Karpas-422 (cell line): ENCODE data around the gene CSF2. TPM values are rescaled to one million over a fixed set of nuclear protein-coding genes. Genes with fewer than 3 reads are reported as not detected.

Source experiments
- DNase-seq: peaks from one replicate; pipeline ENCODE4 v3.0.0-alpha.2; 2015
- H2AFZ ChIP-seq: fragments of 200-600 bp; sonication (generic); 2 replicates; pipeline ENCODE4 v1.6.1; 2014; ENCODE audit warnings: antibody characterized with exemption, low read length, mixed read lengths
- H3K27ac ChIP-seq: fragments of 200-600 bp; sonication (generic); 2 replicates; pipeline ENCODE4 v1.5.1; 2014; ENCODE audit warnings: mild to moderate bottlenecking, low read length, moderate library complexity
- H3K27me3 ChIP-seq: fragments of 200-600 bp; sonication (generic); 2 replicates; pipeline ENCODE4 v1.6.1; 2014; ENCODE audit warnings: low read length, mixed read lengths
- H3K36me3 ChIP-seq: fragments of 200-600 bp; sonication (generic); 2 replicates; pipeline ENCODE4 v1.6.1; 2014; ENCODE audit warnings: low read length, mixed read lengths; ENCODE audit not compliant: insufficient read depth
- H3K4me1 ChIP-seq: fragments of 200-600 bp; sonication (generic); 2 replicates; pipeline ENCODE4 v1.6.1; 2014; ENCODE audit warnings: mild to moderate bottlenecking, low read length, mixed read lengths
- H3K4me2 ChIP-seq: fragments of 200-600 bp; sonication (generic); 2 replicates; pipeline ENCODE4 v1.6.1; 2014; ENCODE audit warnings: low read length, low read depth, mild to moderate bottlenecking; ENCODE audit not compliant: poor library complexity, severe bottlenecking
- H3K4me3 ChIP-seq: fragments of 200-600 bp; sonication (generic); 2 replicates; pipeline ENCODE4 v1.5.1; 2014; ENCODE audit warnings: mild to moderate bottlenecking, antibody characterized with exemption, low read length, mixed read lengths
- H3K79me2 ChIP-seq: fragments of 200-600 bp; sonication (generic); 2 replicates; pipeline ENCODE4 v1.6.1; 2014; ENCODE audit warnings: mild to moderate bottlenecking, low read length, mixed read lengths
- H3K9ac ChIP-seq: fragments of 200-600 bp; sonication (generic); 2 replicates; pipeline ENCODE4 v1.6.0; 2014; ENCODE audit warnings: low read length
- H3K9me2 ChIP-seq: fragments of 200-600 bp; sonication (generic), shearing (Covaris generic); replicated peaks from 2 replicates; pipeline ENCODE4 v1.6.0; 2014; ENCODE audit warnings: mild to moderate bottlenecking, low read length, moderate library complexity; ENCODE audit not compliant: insufficient read depth
- H3K9me3 ChIP-seq: fragments of 300-700, 200-600 bp; sonication (generic); 2 replicates; pipeline ENCODE4 v1.6.1; 2014; ENCODE audit warnings: low read length, mixed read lengths
- H4K20me1 ChIP-seq: fragments of 200-600 bp; sonication (generic); 2 replicates; pipeline ENCODE4 v1.6.1; 2014; ENCODE audit warnings: mild to moderate bottlenecking, antibody characterized with exemption, low read length, low read depth; ENCODE audit not compliant: insufficient read depth
- total RNA-seq: library from RNA; depleted of rRNA; stranded (reverse); fragments of >200 nt; shearing (Covaris generic); gene quantifications from 2 replicates; pipeline ENCODE4 v1.2.3, GENCODE V29; 2014; ENCODE audit warnings: low replicate concordance

Gene CSF2
- total RNA-seq, 1 experiment from 2014 or later, result not detected

DNA sequence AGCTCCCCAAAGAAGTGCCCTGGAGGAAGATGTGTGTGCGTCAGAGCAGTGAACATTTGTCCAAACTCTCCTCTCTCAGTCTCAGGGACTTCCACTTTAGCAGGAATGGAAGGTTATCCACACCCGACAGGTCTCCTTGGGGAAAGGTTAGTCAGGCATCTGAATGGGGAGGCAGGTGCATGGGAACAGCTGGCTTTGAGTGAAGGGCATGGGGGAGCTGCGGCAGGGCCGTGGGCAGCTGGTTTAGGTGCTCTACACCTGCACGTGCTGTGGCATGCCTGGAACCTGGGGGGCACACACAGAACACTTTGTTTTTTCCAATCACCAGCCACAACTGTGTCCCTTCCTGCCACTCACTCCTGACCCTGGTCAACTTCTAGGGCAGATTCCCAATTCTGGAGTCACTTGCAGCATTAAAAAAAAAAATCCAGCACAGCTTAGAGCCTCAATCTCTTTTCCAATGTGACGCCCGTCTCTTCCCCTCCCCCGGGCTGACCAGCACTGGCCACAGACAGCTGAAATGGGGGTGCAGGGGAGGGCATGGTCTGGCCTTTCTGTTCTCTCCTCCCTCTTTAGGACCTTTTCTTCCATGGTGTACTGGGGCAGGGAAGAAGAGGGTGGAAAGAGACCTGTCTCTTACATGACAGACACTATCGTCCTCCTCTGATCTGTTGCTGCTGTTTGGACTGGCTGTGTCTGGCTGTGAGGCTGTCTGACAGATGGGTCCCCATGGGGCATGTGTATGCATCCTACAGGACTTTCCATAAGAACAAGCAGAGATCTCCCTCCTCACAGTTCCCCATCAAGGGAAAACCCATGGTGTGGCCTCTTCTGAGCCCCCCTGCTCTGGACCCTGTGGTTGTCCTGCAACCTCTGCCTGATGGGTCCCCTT is 22.7 kb upstream of the CSF2 start:
- Histone ChIP-seq H4K20me1 (no peaks in the 10 kb centered on the region), H3K9me3 (no peaks in the 10 kb centered on the region), H3K9me2 (no peaks in the 10 kb centered on the region), H3K4me2 (no peak overlapping the region), H3K36me3 (no peaks in the 10 kb centered on the region), H2AFZ (no peak overlapping the region), H3K27me3 (no peaks in the 10 kb centered on the region), H3K27ac (no peak overlapping the region), H3K9ac (no peak overlapping the region), H3K4me1 (no peaks in the 10 kb centered on the region), H3K79me2 (no peaks in the 10 kb centered on the region), H3K4me3 (no peak overlapping the region)
- DNase-seq, result no peak

DNA sequence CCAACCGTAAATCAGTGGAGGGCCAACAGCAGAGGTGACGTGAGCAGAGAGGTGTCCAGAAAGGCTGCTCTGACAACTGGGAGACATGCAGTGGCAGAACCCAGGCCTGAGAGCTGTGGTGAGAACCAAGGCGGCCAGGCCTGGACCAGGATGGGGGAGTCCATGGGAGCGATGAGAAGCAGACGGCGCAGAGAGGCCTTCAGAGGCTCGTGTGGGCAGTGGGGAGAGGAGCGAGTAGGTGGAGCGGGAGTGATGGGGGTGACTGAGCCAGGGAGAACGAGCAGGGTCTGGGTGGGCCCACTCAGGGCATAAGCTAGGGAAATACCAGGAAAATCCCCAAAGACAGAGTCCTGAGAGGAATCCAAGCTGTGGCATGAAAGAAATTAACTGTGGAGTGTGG is 21.1 kb upstream of the CSF2 start:
- no peaks in the 10 kb centered on the region for H4K20me1 ChIP-seq
- no peaks in the 10 kb centered on the region for H3K4me1 ChIP-seq
- H3K9me2 ChIP-seq, result no peaks in the 10 kb centered on the region
- no peak for DNase-seq
- H3K79me2 ChIP-seq, result no peaks in the 10 kb centered on the region
- H3K4me3 ChIP-seq, result no peak overlapping the region
- no peak overlapping the region for H3K4me2 ChIP-seq
- H3K9ac ChIP-seq, result no peak overlapping the region
- H3K27me3 ChIP-seq, result no peaks in the 10 kb centered on the region
- no peak overlapping the region for H3K27ac ChIP-seq
- H3K36me3 ChIP-seq, result no peaks in the 10 kb centered on the region
- no peaks in the 10 kb centered on the region for H3K9me3 ChIP-seq
- no peak overlapping the region for H2AFZ ChIP-seq

DNA sequence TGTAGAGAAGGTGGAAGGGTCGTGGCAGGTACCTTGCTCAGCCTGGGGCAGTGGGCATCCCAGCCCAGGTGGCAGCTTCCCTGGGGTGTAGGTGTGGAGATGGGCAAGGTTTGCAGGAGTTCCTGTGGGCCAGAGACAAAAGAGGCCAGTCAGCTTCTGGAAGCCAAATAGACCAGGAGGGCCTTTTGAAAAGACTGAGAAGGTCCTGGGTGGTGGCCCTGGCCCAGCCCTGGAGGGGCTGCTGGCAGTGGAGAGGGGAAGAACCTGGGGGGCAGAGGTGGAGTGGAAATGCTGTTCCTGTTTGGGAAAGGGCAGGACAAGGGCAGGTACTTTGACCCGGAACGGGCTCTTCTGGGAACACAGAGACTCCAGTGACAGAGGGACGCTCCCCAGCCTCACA is 20.1 kb upstream of the CSF2 start:
- H3K9ac ChIP-seq, result no peak overlapping the region
- H3K9me2 ChIP-seq, result no peaks in the 10 kb centered on the region
- H3K9me3 ChIP-seq, result no peaks in the 10 kb centered on the region
- no peak overlapping the region for H3K4me2 ChIP-seq
- H3K27me3 ChIP-seq, result no peaks in the 10 kb centered on the region
- no peak overlapping the region for H3K4me3 ChIP-seq
- no peak overlapping the region for H2AFZ ChIP-seq
- H3K27ac ChIP-seq, result no peak overlapping the region
- H3K36me3 ChIP-seq, result no peaks in the 10 kb centered on the region
- no peak for DNase-seq
- no peaks in the 10 kb centered on the region for H3K79me2 ChIP-seq
- no peaks in the 10 kb centered on the region for H4K20me1 ChIP-seq
- no peaks in the 10 kb centered on the region for H3K4me1 ChIP-seq

DNA sequence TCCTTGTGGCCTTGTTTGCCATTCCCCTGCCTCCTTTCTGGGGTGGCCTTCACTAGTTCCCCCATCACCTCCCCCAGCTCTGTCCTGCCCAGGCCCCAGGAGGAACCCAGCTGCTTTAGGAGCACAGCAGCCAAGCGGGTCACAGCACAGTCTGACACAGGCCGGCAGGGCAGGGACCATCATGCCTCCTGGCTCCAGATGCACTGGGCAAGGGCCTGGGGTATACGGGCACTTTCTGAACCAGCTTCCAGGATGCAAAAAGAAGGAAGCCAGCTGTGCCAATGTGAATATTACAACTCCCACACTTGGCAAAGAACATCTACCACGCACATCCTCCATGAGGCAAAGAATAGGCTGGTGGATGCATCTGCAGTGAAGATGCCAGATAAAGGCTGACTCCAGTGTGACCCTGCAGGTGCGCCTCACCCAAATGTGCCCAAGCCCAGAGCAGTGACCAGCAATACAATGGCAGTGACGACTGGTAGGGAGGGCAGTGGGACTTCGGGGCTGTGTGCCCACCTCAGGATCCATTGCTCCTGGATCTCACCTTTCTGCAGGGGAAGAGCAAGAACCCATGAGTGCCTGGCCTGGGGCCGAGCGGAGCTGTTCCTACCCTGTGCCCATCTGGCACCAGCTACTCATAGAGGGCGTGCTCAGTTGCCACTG is 19.4 kb upstream of the CSF2 start:
- Histone ChIP-seq H3K4me1 (no peaks in the 10 kb centered on the region), H3K36me3 (no peaks in the 10 kb centered on the region), H4K20me1 (no peaks in the 10 kb centered on the region), H3K9me2 (no peaks in the 10 kb centered on the region), H3K27me3 (no peaks in the 10 kb centered on the region), H3K4me2 (no peak overlapping the region), H3K9ac (no peak overlapping the region), H2AFZ (no peak overlapping the region), H3K27ac (no peak overlapping the region), H3K9me3 (no peaks in the 10 kb centered on the region), H3K79me2 (no peaks in the 10 kb centered on the region), H3K4me3 (no peak overlapping the region)
- DNase-seq, result no peak

DNA sequence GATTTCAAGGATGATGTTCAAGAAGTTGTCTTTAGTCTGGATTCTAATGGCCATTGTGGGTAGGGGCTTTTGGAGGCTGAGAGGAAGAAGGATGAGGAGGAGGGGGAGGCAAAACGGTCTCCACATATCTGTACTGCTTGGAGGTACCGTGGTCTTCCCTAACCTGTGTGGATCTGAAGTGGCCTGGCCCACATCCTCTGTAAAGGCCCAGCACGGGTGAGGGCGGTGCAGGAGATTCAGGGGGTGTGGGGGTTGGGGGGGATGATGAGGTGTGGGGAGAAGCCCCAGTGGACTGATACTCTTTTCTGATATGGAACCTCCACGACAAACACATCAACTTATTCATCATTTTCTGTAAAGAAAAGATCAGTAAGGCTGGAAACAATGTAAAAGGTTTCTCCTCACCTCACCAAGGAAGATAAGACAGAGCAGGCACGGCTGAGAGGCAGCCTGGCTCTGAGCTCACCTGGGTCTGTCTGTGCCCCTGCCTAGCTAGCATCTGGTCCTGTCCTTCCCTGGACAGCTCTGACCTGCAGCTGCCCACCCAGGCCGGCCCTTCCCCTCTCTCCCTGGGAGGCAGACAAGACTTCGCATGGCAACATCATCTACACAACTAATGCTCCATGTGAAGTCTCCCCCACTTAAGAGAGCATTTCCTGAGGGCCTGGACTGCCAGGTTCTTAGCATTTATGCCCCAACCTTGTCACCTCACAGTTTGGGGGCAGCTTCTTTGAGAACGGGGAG is 18.7 kb upstream of the CSF2 start:
- DNase-seq, result no peak
- Histone ChIP-seq H4K20me1 (no peaks in the 10 kb centered on the region), H3K9ac (no peak overlapping the region), H3K9me3 (no peaks in the 10 kb centered on the region), H3K9me2 (no peaks in the 10 kb centered on the region), H3K27ac (no peak overlapping the region), H3K4me1 (no peaks in the 10 kb centered on the region), H3K4me2 (no peak overlapping the region), H2AFZ (no peak overlapping the region), H3K79me2 (no peaks in the 10 kb centered on the region), H3K36me3 (no peaks in the 10 kb centered on the region), H3K27me3 (no peaks in the 10 kb centered on the region), H3K4me3 (no peak overlapping the region)

DNA sequence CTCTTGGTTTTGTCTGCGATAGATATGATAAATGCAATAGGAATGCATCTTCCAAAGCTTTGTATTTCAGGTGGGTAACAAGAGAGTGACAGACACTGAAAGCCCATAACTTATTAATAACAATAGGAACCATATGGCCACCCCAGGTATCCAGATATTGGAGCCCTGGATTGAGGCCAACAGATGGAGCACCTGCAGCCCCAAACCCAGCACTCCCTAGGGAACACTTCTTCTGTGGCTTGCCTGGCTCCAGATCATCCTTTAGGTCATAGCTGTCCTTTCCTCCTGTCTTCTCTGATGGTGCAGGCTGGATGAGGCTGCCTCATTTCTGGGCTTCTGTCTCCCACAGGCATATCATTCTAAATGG is 18.2 kb upstream of the CSF2 start:
- H3K4me2 ChIP-seq, result no peak overlapping the region
- H3K9ac ChIP-seq, result no peak overlapping the region
- no peaks in the 10 kb centered on the region for H3K27me3 ChIP-seq
- H3K4me1 ChIP-seq, result no peaks in the 10 kb centered on the region
- H3K79me2 ChIP-seq, result no peaks in the 10 kb centered on the region
- no peaks in the 10 kb centered on the region for H3K36me3 ChIP-seq
- no peak overlapping the region for H3K27ac ChIP-seq
- no peaks in the 10 kb centered on the region for H3K9me2 ChIP-seq
- no peak overlapping the region for H2AFZ ChIP-seq
- H4K20me1 ChIP-seq, result no peaks in the 10 kb centered on the region
- DNase-seq, result no peak
- H3K9me3 ChIP-seq, result no peaks in the 10 kb centered on the region
- H3K4me3 ChIP-seq, result no peak overlapping the region

DNA sequence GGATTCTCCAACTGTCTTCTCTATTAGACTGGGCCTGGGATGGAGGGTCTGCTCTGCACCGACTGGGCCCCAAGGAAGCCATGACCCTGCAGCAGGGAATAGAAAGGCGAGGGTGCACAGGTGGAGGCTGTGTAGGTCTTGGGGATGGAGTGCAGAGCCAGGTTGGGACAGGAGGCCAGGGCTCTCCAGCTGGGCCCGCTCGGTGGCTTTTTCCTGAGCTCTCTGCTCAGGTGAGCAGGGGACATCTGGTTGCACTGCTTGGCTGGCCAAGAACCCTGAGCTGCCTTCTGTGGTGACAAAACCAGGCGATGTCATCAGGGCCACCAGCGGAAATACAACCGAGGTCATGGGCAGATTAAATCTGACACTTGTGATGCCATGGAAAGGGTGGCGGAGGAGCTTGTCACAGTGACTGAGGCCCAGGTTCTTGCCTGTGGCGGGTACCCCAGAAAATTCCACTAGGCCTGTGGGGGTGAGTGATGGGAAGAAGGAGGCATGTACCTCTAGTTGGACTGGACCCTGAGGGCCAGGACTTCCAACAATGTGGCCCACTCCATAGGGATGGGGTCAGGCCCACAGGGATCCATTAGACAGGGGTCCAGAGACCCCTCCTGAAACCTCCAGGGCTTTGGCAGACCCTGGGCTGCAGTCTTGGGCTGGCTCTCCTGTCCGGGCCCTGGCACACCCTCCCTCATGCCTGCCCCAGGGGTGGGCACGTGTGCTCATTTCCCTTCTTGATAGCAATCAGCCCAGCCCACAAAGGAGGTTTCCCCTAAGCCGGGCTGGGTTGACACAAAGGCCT is 17.6 kb upstream of the CSF2 start:
- H3K36me3 ChIP-seq, result no peaks in the 10 kb centered on the region
- H3K4me2 ChIP-seq, result no peak overlapping the region
- no peak overlapping the region for H3K9ac ChIP-seq
- no peaks in the 10 kb centered on the region for H3K9me3 ChIP-seq
- H2AFZ ChIP-seq, result no peak overlapping the region
- no peaks in the 10 kb centered on the region for H3K9me2 ChIP-seq
- no peaks in the 10 kb centered on the region for H3K79me2 ChIP-seq
- no peaks in the 10 kb centered on the region for H4K20me1 ChIP-seq
- no peak overlapping the region for H3K4me3 ChIP-seq
- no peaks in the 10 kb centered on the region for H3K27me3 ChIP-seq
- H3K27ac ChIP-seq, result no peak overlapping the region
- DNase-seq, result no peak
- no peaks in the 10 kb centered on the region for H3K4me1 ChIP-seq
